K562 (cell line): ENCODE results near the gene HCN1. TPM values are rescaled to one million over a fixed set of nuclear protein-coding genes. Genes with fewer than 3 reads are reported as not detected.
"Not testable (repeated sequence)": the region's sequence is repeated elsewhere in the genome, so short reads cannot be mapped to it uniquely, and the experiment has no call there.

Source experiments
- ATAC-seq: fragments of 200-7000 bp; cut with Tn5 transposase; 3 replicates; pipeline ENCODE4 v1.9.1; 2020; ENCODE audit warnings: moderate library complexity
- BruUV-seq: library from RNA; stranded (reverse); fragments of 400-500 nt; replicated peaks from 2 replicates; lab custom pipeline; 2021; lab: Mats Ljungman, UMichigan
- CTCF ChIA-PET: fragments of 300-600 bp; formaldehyde crosslinking; extraction: SDS; loops from one replicate; lab custom pipeline; 2021; ENCODE audit warnings: low intra/inter-chr PET ratio; lab: Yijun Ruan, JAX
- POLR2A ChIA-PET: fragments of 300-600, 350-650 bp; sonication (Branson Sonifier 250); formaldehyde crosslinking; extraction: SDS; loops from one replicate; lab custom pipeline; 2021; ENCODE audit warnings: antibody characterized with exemption, inconsistent platforms; lab: Yijun Ruan, JAX
- DNase-seq, 4 experiments: peaks; one replicate each; pipeline versions ENCODE4 v3.0.0 to v3.0.0-alpha.2; 2011 to 2018; ENCODE audit warnings: low spot score in 3 of 4, mixed read lengths in 3 of 4; ENCODE audit errors: extremely low read depth in 1 of 4
- FAIRE-seq: peaks from 2 replicates; lab custom pipeline; 2011; peaks lifted over from hg19 to GRCh38; lab: Jason Lieb, UNC
- H2AFZ ChIP-seq: 2 replicates; pipeline ENCODE4 v1.6.0; 2011; ENCODE audit warnings: low read depth, low read length, control low read depth, inconsistent platforms
- H3K27ac ChIP-seq: fragments of 200-600 bp; 3 replicates; pipeline ENCODE4 v1.8.0; 2011; ENCODE audit warnings: low read depth, mild to moderate bottlenecking, control low read depth, inconsistent platforms, low read length, moderate library complexity, mixed read lengths; ENCODE audit errors: extremely low read depth
- H3K27me3 ChIP-seq, 2 experiments: fragments of 300-600 bp in 1 of 2; 2 replicates in 1 of 2; 3 replicates in 1 of 2; pipeline versions ENCODE4 v1.6.0 to v1.8.0; 2011; ENCODE audit warnings: inconsistent platforms in 2 of 2, low read length in 2 of 2, mild to moderate bottlenecking in 1 of 2, mixed read lengths in 1 of 2, moderate library complexity in 1 of 2; ENCODE audit not compliant: control insufficient read depth in 2 of 2, insufficient read depth in 2 of 2
- H3K36me3 ChIP-seq: fragments of 300-600 bp; 3 replicates; pipeline ENCODE4 v1.8.0; 2011; ENCODE audit warnings: mild to moderate bottlenecking, low read length, inconsistent platforms; ENCODE audit not compliant: control insufficient read depth, insufficient read depth
- H3K4me1 ChIP-seq, 2 experiments: fragments of 200-600 bp in 1 of 2; replicated peaks in 1 of 2; 2 replicates in 1 of 2; 3 replicates in 1 of 2; pipeline versions ENCODE4 v1.5.1 to v1.8.0; 2011; ENCODE audit warnings: inconsistent platforms in 2 of 2, low read length in 2 of 2, mild to moderate bottlenecking in 1 of 2, mixed read lengths in 1 of 2, moderate library complexity in 1 of 2; ENCODE audit not compliant: control insufficient read depth in 2 of 2, insufficient read depth in 2 of 2
- H3K4me2 ChIP-seq: 2 replicates; pipeline ENCODE4 v1.6.1; 2011; ENCODE audit warnings: low read length, control low read depth, inconsistent platforms, mixed read lengths; ENCODE audit not compliant: insufficient read depth
- H3K4me3 ChIP-seq: fragments of 200-600 bp; sonication (generic), shearing (Covaris generic); 2 replicates; pipeline ENCODE4 v1.5.1; 2016; ENCODE audit warnings: control low read depth, inconsistent platforms
- H3K79me2 ChIP-seq: fragments of 200-600 bp; 3 replicates; pipeline ENCODE4 v1.8.0; 2011; ENCODE audit warnings: low read length, inconsistent platforms; ENCODE audit not compliant: control insufficient read depth, insufficient read depth
- H3K9ac ChIP-seq, 2 experiments: 2 replicates each; pipeline versions ENCODE4 v1.6.0 to v1.6.1; 2011; ENCODE audit warnings: low read depth in 2 of 2, low read length in 2 of 2, control low read depth in 1 of 2, inconsistent platforms in 1 of 2, mild to moderate bottlenecking in 1 of 2, mixed read lengths in 1 of 2; ENCODE audit not compliant: insufficient read depth in 1 of 2
- H3K9me1 ChIP-seq: one replicate; pipeline ENCODE4 v1.6.0; 2011; ENCODE audit warnings: inconsistent platforms, mild to moderate bottlenecking, low read length, moderate library complexity; ENCODE audit not compliant: control insufficient read depth, insufficient read depth
- H3K9me3 ChIP-seq: replicated peaks from 2 replicates; pipeline ENCODE4 v1.5.1; 2011; ENCODE audit warnings: low read depth, low read length, inconsistent platforms; ENCODE audit not compliant: control insufficient read depth, insufficient read depth
- H4K20me1 ChIP-seq: replicated peaks from 2 replicates; pipeline ENCODE4 v1.6.1; 2011; ENCODE audit warnings: low read length, inconsistent platforms, mixed read lengths; ENCODE audit not compliant: control insufficient read depth, insufficient read depth
- BMI1 ChIP-seq: fragments of 150-350 bp; IDR thresholded peaks from 2 replicates; pipeline ENCODE4 v1.6.1; 2014; ENCODE audit warnings: low read length
- ELF4 ChIP-seq: fragments of 450-650 bp; formaldehyde crosslinking; IDR thresholded peaks from 2 replicates; pipeline ENCODE4 v1.4.0; 2022; ENCODE audit warnings: missing genetic modification characterization
- KDM5B ChIP-seq: fragments of 200-600 bp; sonication (generic); IDR thresholded peaks from 2 replicates; pipeline ENCODE4 v1.6.1; 2012; ENCODE audit warnings: low read depth, mild to moderate bottlenecking, moderate library complexity, low read length, control low read depth, inconsistent platforms; ENCODE audit not compliant: insufficient replicate concordance
- KLF13 ChIP-seq: fragments of 450-650 bp; IDR thresholded peaks from 2 replicates; pipeline ENCODE4 v1.6.1; 2016; ENCODE audit warnings: missing genetic modification characterization, low read depth, mild to moderate bottlenecking, missing compliant biosample characterization, moderate library complexity, borderline replicate concordance
- KLF16 ChIP-seq: IDR thresholded peaks from 2 replicates; pipeline ENCODE4 v1.6.1; 2016; ENCODE audit warnings: antibody characterized with exemption
- LEF1 ChIP-seq: fragments of 450-650 bp; IDR thresholded peaks from 2 replicates; pipeline ENCODE4 v1.6.1; 2016; ENCODE audit warnings: mild to moderate bottlenecking
- MCM2 ChIP-seq: fragments of 450-650 bp; IDR thresholded peaks from 2 replicates; pipeline ENCODE4 v1.6.1; 2017; ENCODE audit warnings: low read depth, mild to moderate bottlenecking
- OTX1 ChIP-seq: fragments of 450-650 bp; formaldehyde crosslinking; IDR thresholded peaks from 2 replicates; pipeline ENCODE4 v1.4.0; 2022; ENCODE audit warnings: mild to moderate bottlenecking
- RAD51 ChIP-seq: fragments of 450-650 bp; IDR thresholded peaks from 2 replicates; pipeline ENCODE4 v1.7.1; 2016; ENCODE audit warnings: low read depth, mild to moderate bottlenecking, borderline replicate concordance
- SAFB2 ChIP-seq: fragments of 200-400 bp; formaldehyde crosslinking; IDR thresholded peaks from 2 replicates; pipeline ENCODE4 v1.6.1; 2018; ENCODE audit warnings: borderline replicate concordance, low read length, low read depth, moderate library complexity; ENCODE audit not compliant: severe bottlenecking
- SMAD3 ChIP-seq: fragments of 450-650 bp; formaldehyde crosslinking; conservative IDR thresholded peaks from 2 replicates; pipeline ENCODE4 v1.4.0; 2020; ENCODE audit warnings: mild to moderate bottlenecking
- SRSF7 ChIP-seq: fragments of 200-400 bp; formaldehyde crosslinking; optimal IDR thresholded peaks from 2 replicates; pipeline ENCODE3; 2017; ENCODE audit warnings: mild to moderate bottlenecking, low read depth, low read length
- ZC3H11A ChIP-seq: IDR thresholded peaks from 2 replicates; pipeline ENCODE4 v1.6.1; 2012; ENCODE audit warnings: low read depth, low read length, improper control_type of control experiment
- ZNF124 ChIP-seq: sonication (generic); formaldehyde crosslinking; IDR thresholded peaks from 2 replicates; pipeline ENCODE4 v1.8.1; 2022; ENCODE audit warnings: missing genetic modification reagents
- ZNF408 ChIP-seq: fragments of 250-450 bp; sonication (Bioruptor Pico); IDR thresholded peaks from 2 replicates; pipeline ENCODE4 v1.4.0; 2020; ENCODE audit warnings: low read depth, mild to moderate bottlenecking, moderate library complexity
- WGBS: fragments of 100-300 bp; shearing (Covaris generic); methylation state at CpG from one replicate; pipeline ENCODE4 v1.1.6; 2016; ENCODE audit warnings: low coverage, mixed read lengths; ENCODE audit not compliant: insufficient coverage; ENCODE audit errors: missing lambda C conversion rate; 5-methylcytosine and 5-hydroxymethylcytosine counted together
- in situ Hi-C: fragments of 300-500 bp; cut with MboI; formaldehyde crosslinking; loops from 4 replicates; pipeline ENCODE4 v1.15.0; 2018; ENCODE audit warnings: inconsistent platforms, mixed read lengths
- intact Hi-C: fragments of 100-400 bp; cut with micrococcal nuclease; formaldehyde crosslinking; loops from 2 replicates; pipeline ENCODE4 v1.14.2; 2022
- polyA plus RNA-seq, 8 experiments: library from polyadenylated mRNA; depleted of rRNA in 4 of 8; stranded (reverse) in 5 of 8; unstranded in 3 of 8; fragments of >200 nt; fragmentation: Nextera tagmentation in 2 of 8; fragmentation: Illumina TruSeq in 1 of 8; extraction: Ambion mirVana in 2 of 8; extraction: Trizol in 1 of 8; gene quantifications; 2 replicates each; pipeline versions ENCODE4 v1.2.1 to v1.2.3, GENCODE V29; 2011 to 2014; ENCODE audit warnings: inconsistent platforms in 1 of 8, missing spikeins in 1 of 8
- total RNA-seq, 7 experiments: library from RNA; depleted of rRNA in 6 of 7; stranded (reverse); fragments of >200 nt in 6 of 7; fragmentation: Illumina TruSeq in 2 of 7; extraction: Trizol in 2 of 7; gene quantifications; 2 replicates each; pipeline versions ENCODE4 v1.2.1 to v1.2.3, GENCODE V29; 2011 to 2021; ENCODE audit warnings: low replicate concordance in 1 of 7
- TF ChIP-seq, protein P1 (sequence below), 2 experiments: fragments of 250-450 bp in 1 of 2; fragments of 450-650 bp in 1 of 2; sonication (Bioruptor Pico) in 1 of 2; IDR thresholded peaks; 2 replicates each; pipeline versions ENCODE4 v1.6.1 to v1.8.0; 2016 to 2021; ENCODE audit warnings: mild to moderate bottlenecking in 2 of 2, moderate library complexity in 2 of 2, missing compliant biosample characterization in 1 of 2, missing genetic modification characterization in 1 of 2
- TF ChIP-seq, protein P2 (sequence below): fragments of 150-350 bp; conservative IDR thresholded peaks from 2 replicates; pipeline ENCODE4 v1.6.1; 2014; ENCODE audit warnings: low read length

The HCN1 gene
- total and polyA plus RNA-seq, 9 of the 15 experiments (the other 6 are each of a cell fraction or from before 2014, with no cell fraction given), result not detected

DNA sequence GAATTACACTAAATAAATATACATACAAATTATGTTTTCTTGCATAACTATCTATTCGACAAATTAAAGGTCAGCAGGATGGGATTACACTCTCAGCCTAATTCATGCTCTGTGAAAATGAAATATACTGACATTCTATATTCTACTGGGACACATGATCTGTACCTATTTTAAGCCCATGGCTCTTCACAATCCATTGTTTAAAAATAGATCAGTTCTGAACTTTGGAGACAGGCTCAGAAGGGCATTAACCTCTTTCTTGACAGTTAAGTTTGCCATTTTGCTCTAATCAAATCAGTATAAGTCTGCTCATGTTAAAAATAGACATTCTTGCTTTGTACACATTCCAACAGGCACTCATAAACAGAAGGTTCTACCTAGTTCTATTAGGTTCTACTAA is 361.2 kb downstream of the HCN1 start:
- Histone ChIP-seq H3K9ac (no peak overlapping the region), H3K4me1 (no peaks in the 10 kb centered on the region), H4K20me1 (no peaks in the 10 kb centered on the region), H3K36me3 (no peaks in the 10 kb centered on the region), H2AFZ (no peak overlapping the region)
- CTCF ChIA-PET, result no interaction called here
- WGBS, result 0% methylated on average over 1 of the region's 1 CpG
- DNase-seq (no peak), ATAC-seq (no peak), FAIRE-seq (no peak)
- TF ChIP-seq KLF13 (tag), result no peak
- no peak for TF ChIP-seq KDM5B
- TF ChIP-seq SAFB2, result no peak
- TF ChIP-seq MCM2, result no peak
- TF ChIP-seq RAD51, result no peak
- TF ChIP-seq ZNF408 (CRISPR knock-in tag), result no peak
- no peak for TF ChIP-seq ELF4 (CRISPR knock-in tag)
- no peak for TF ChIP-seq ZC3H11A
- TF ChIP-seq SMAD3 (CRISPR knock-in tag), result no peak
- TF ChIP-seq, protein P1, sequence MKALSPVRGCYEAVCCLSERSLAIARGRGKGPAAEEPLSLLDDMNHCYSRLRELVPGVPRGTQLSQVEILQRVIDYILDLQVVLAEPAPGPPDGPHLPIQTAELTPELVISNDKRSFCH (CRISPR knock-in tag; IDR thresholded peaks at IDR 0.05), result no peak
- TF ChIP-seq, protein P1 (tag; IDR thresholded peaks at IDR 0.05), result no peak
- TF ChIP-seq BMI1, result no peak
- no peak for TF ChIP-seq KLF16
- TF ChIP-seq, protein P2, sequence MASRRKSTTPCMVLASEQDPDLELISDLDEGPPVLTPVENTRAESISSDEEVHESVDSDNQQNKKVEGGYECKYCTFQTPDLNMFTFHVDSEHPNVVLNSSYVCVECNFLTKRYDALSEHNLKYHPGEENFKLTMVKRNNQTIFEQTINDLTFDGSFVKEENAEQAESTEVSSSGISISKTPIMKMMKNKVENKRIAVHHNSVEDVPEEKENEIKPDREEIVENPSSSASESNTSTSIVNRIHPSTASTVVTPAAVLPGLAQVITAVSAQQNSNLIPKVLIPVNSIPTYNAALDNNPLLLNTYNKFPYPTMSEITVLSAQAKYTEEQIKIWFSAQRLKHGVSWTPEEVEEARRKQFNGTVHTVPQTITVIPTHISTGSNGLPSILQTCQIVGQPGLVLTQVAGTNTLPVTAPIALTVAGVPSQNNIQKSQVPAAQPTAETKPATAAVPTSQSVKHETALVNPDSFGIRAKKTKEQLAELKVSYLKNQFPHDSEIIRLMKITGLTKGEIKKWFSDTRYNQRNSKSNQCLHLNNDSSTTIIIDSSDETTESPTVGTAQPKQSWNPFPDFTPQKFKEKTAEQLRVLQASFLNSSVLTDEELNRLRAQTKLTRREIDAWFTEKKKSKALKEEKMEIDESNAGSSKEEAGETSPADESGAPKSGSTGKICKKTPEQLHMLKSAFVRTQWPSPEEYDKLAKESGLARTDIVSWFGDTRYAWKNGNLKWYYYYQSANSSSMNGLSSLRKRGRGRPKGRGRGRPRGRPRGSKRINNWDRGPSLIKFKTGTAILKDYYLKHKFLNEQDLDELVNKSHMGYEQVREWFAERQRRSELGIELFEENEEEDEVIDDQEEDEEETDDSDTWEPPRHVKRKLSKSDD, result no peak
- TF ChIP-seq ZNF124, result no peak
- no peak for TF ChIP-seq OTX1
- no peak for TF ChIP-seq LEF1
- no peak for TF ChIP-seq SRSF7
- TF ChIP-seq, all 486 proteins: peak for 0
- intact Hi-C loops, result no loop called here
- Histone ChIP-seq H3K9me1 (no peaks in the 10 kb centered on the region), H3K4me3 (no peak overlapping the region), H3K27ac (no peak overlapping the region), H3K9me3 (peaks cover 5% of the 10 kb centered on the region), H3K4me2 (no peak overlapping the region), H3K79me2 (no peaks in the 10 kb centered on the region), H3K27me3 (no peaks in the 10 kb centered on the region)
- BruUV-seq, result no TSS peak
- POLR2A ChIA-PET, result no interaction called here
- in situ Hi-C loops, result no loop called here

DNA sequence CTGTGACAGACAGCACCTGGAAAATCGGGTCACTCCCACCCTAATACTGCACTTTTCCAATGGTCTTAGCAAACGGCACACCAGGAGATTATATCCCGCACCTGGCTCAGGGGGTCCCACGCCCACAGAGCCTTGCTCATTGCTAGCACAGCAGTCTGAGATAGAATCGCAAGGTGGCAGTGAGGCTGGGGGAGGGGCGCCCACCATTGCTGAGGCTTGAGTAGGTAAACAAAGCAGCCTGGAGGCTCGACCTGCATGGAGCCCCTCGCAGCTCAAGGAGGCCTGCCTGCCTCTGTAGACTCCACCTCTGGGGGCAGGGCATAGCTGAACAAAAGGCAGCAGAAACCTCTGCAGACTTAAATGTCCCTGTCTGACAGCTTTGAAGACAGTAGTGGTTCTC is 383.6 kb downstream of the HCN1 start:
- ATAC-seq, DNase-seq, H3K9ac ChIP-seq, H3K9me1 ChIP-seq, H2AFZ ChIP-seq, H3K4me3 ChIP-seq, H3K4me2 ChIP-seq, BruUV-seq, FAIRE-seq, intact Hi-C loops, H4K20me1 ChIP-seq, H3K4me1 ChIP-seq, POLR2A ChIA-PET, H3K79me2 ChIP-seq, H3K9me3 ChIP-seq, CTCF ChIA-PET, H3K27ac ChIP-seq, H3K36me3 ChIP-seq, H3K27me3 ChIP-seq, in situ Hi-C loops: not testable (repeated sequence)
- under 1% methylated on average over 8 of the region's 8 CpGs for WGBS
